Loucy (cell line): ENCODE measurements around the gene PRDM8.

Source experiments
- H2AFZ ChIP-seq: fragments of 200-600 bp; sonication (generic); 2 replicates; pipeline ENCODE4 v1.6.0; 2016; ENCODE audit warnings: antibody characterized with exemption, mild to moderate bottlenecking, low read length, moderate library complexity
- H3F3A ChIP-seq: fragments of 200-600 bp; 2 replicates; pipeline ENCODE4 v1.6.0; 2016; ENCODE audit warnings: antibody characterized with exemption, low read depth, mild to moderate bottlenecking
- H3K27me3 ChIP-seq: fragments of 200-600 bp; sonication (generic); 2 replicates; pipeline ENCODE4 v1.6.1; 2014; ENCODE audit warnings: low read length, mild to moderate bottlenecking; ENCODE audit not compliant: insufficient read depth, poor library complexity, severe bottlenecking
- H3K36me3 ChIP-seq: fragments of 200-600 bp; sonication (generic); 2 replicates; pipeline ENCODE4 v1.6.1; 2016; ENCODE audit warnings: low read length; ENCODE audit not compliant: insufficient read depth
- H3K4me1 ChIP-seq: fragments of 200-600 bp; sonication (generic); 2 replicates; pipeline ENCODE4 v1.5.1; 2014; ENCODE audit warnings: low read length, mild to moderate bottlenecking; ENCODE audit not compliant: insufficient read depth, poor library complexity, severe bottlenecking
- H3K4me2 ChIP-seq: fragments of 200-600 bp; sonication (generic); 2 replicates; pipeline ENCODE4 v1.6.0; 2014; ENCODE audit warnings: antibody characterized with exemption, low read length, low read depth, mild to moderate bottlenecking; ENCODE audit not compliant: poor library complexity, severe bottlenecking
- H3K4me3 ChIP-seq: fragments of 200-600 bp; sonication (generic); 2 replicates; pipeline ENCODE4 v1.5.1; 2014; ENCODE audit warnings: low read length, mild to moderate bottlenecking, mixed read lengths; ENCODE audit not compliant: poor library complexity, severe bottlenecking
- H3K79me2 ChIP-seq: fragments of 200-600 bp; sonication (generic); 2 replicates; pipeline ENCODE4 v1.6.1; 2014; ENCODE audit warnings: low read length; ENCODE audit not compliant: insufficient read depth
- H3K9ac ChIP-seq: fragments of 200-600 bp; sonication (generic); 2 replicates; pipeline ENCODE4 v1.6.0; 2014; ENCODE audit warnings: mild to moderate bottlenecking, low read depth, low read length, moderate library complexity; ENCODE audit not compliant: poor library complexity, severe bottlenecking
- H3K9me2 ChIP-seq: fragments of 200-600 bp; sonication (generic); replicated peaks from 2 replicates; pipeline ENCODE4 v1.6.1; 2016; ENCODE audit warnings: low read depth, low read length, mixed read lengths
- H3K9me3 ChIP-seq: fragments of 200-600 bp; sonication (generic); 2 replicates; pipeline ENCODE4 v1.6.1; 2014; ENCODE audit warnings: mild to moderate bottlenecking, antibody characterized with exemption, low read length, low read depth; ENCODE audit not compliant: insufficient read depth
- H4K20me1 ChIP-seq: fragments of 200-600 bp; sonication (generic); 2 replicates; pipeline ENCODE4 v1.6.0; 2014; ENCODE audit warnings: antibody characterized with exemption, low read length, mild to moderate bottlenecking; ENCODE audit not compliant: insufficient read depth, poor library complexity, severe bottlenecking
- CTCF ChIP-seq: fragments of 200-600 bp; sonication (generic); conservative IDR thresholded peaks from 2 replicates; pipeline ENCODE4 v1.5.1; 2014; ENCODE audit warnings: mild to moderate bottlenecking, antibody characterized with exemption, low read length
- EZH2phosphoT487 ChIP-seq: fragments of 200-600 bp; IDR thresholded peaks from 2 replicates; pipeline ENCODE4 v1.6.1; 2018; ENCODE audit warnings: antibody characterized with exemption, mild to moderate bottlenecking, moderate library complexity, borderline replicate concordance

The PRDM8 gene

GRCh38 chr4:80213117-80213815 lies 16.0 kb downstream of the PRDM8 start:
- Histone ChIP-seq H2AFZ (no peak overlapping the region), H3F3A (no peaks in the 10 kb centered on the region), H3K9me2 (no peaks in the 10 kb centered on the region), H3K4me2 (no peak overlapping the region), H3K79me2 (no peaks in the 10 kb centered on the region), H3K9me3 (no peaks in the 10 kb centered on the region), H3K36me3 (no peaks in the 10 kb centered on the region), H3K9ac (no peak overlapping the region), H3K4me1 (no peaks in the 10 kb centered on the region), H3K4me3 (no peak overlapping the region), H4K20me1 (no peaks in the 10 kb centered on the region), H3K27me3 (no peaks in the 10 kb centered on the region)
- TF ChIP-seq CTCF, result no peak
- TF ChIP-seq EZH2phosphoT487, result no peak

GRCh38 chr4:80215449-80216052 lies 18.2 kb downstream of the PRDM8 start:
- H3F3A ChIP-seq, result no peaks in the 10 kb centered on the region
- no peaks in the 10 kb centered on the region for H3K79me2 ChIP-seq
- TF ChIP-seq EZH2phosphoT487 (no peak), CTCF (peak; percentile 88)
- no peaks in the 10 kb centered on the region for H3K36me3 ChIP-seq
- H3K4me3 ChIP-seq, result no peak overlapping the region
- no peaks in the 10 kb centered on the region for H4K20me1 ChIP-seq
- H3K9me2 ChIP-seq, result no peaks in the 10 kb centered on the region
- no peak overlapping the region for H3K9ac ChIP-seq
- no peaks in the 10 kb centered on the region for H3K9me3 ChIP-seq
- no peaks in the 10 kb centered on the region for H3K27me3 ChIP-seq
- no peak overlapping the region for H2AFZ ChIP-seq
- no peak overlapping the region for H3K4me2 ChIP-seq
- H3K4me1 ChIP-seq, result no peaks in the 10 kb centered on the region

- no peak overlapping the region for H2AFZ ChIP-seq
- TF ChIP-seq EZH2phosphoT487, result no peak
- no peak for TF ChIP-seq CTCF
- H3K9me2 ChIP-seq, result no peaks in the 10 kb centered on the region
- no peak overlapping the region for H3K4me3 ChIP-seq
- H3K36me3 ChIP-seq, result no peaks in the 10 kb centered on the region
- H3K79me2 ChIP-seq, result no peaks in the 10 kb centered on the region
- H3K9ac ChIP-seq, result no peak overlapping the region
- H3F3A ChIP-seq, result no peaks in the 10 kb centered on the region
- H3K4me2 ChIP-seq, result no peak overlapping the region
- H3K9me3 ChIP-seq, result no peaks in the 10 kb centered on the region
- no peaks in the 10 kb centered on the region for H3K27me3 ChIP-seq
- no peaks in the 10 kb centered on the region for H4K20me1 ChIP-seq
- no peaks in the 10 kb centered on the region for H3K4me1 ChIP-seq
Observed at GRCh38 chr4:80216100-80216761, 18.9 kb downstream of the PRDM8 start.
